ENCODE results near the gene FBL. TPM values are rescaled to one million over a fixed set of nuclear protein-coding genes. Genes with fewer than 3 reads are reported as not detected.

The FBL gene
- total RNA-seq, 1 donor from 2014 or later: 63.1 TPM

DNA sequence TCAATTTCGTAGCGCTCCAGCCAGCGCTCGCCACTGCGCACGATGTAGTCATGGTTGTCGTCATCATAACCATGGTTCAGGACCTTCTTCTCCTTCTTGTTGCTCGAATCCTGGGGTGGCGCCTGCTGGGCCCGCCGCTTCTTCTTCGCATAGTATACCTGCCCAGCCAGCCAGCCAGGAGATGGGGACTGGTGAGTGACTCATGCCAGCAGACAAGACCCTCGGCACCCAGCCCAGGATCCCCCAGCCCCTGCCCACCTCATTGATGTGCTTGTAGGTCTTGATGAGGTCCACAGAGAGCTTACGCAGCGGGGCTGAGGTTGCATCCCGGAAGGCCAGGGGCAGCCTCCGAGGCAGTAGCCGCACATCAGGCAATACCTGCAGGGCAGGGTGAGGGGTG is 15.8 kb downstream of the FBL start:
- DNase-seq: no peak
- peaks cover 31% of the 10 kb centered on the region for H3K4me1 ChIP-seq
- no peaks in the 10 kb centered on the region for H3K9me3 ChIP-seq (replicated peaks)
- H3K36me3 ChIP-seq: peaks cover 73% of the 10 kb centered on the region
- intact Hi-C loops (cut with micrococcal nuclease): no loop called here
- no peaks in the 10 kb centered on the region for H3K27me3 ChIP-seq (ENCODE audit: low read depth)
- H3K27ac ChIP-seq (replicated peaks): no peak overlapping the region
- H3K4me3 ChIP-seq: no peak overlapping the region
- TF ChIP-seq CTCF (IDR thresholded peaks at IDR 0.05; ENCODE audit: borderline replicate concordance): no peak

DNA sequence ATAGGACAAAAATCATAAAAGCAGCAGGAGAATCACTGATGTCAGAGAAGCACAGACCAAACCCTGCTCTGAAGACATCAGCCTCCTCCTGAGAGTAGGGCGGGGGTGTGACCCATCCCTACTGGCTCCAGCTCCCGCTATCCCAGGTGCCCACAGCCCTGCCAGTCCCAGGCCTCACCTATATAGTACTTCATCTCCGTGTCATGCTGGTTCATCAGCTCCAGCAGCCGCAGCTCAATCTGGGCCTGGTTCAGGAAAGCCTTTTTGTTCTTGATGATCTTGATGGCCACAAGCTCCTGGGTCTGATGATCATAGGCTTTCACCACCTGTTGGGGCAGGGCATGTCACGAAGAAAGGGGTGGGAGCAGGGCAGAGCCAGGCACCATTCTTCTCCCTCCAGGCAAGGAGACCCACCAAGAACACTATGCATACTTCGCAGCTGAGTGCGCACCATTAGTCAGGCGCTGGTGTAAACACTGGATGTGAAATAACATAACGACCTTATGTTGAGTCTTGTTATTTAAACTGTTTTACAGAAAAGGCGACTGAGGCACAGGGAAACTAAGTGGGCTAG is 16.4 kb downstream of the FBL start:
- Histone ChIP-seq H3K27ac (replicated peaks) (no peak overlapping the region), H3K9me3 (replicated peaks) (no peaks in the 10 kb centered on the region), H3K36me3 (peaks cover 70% of the 10 kb centered on the region), H3K4me1 (peaks cover 37% of the 10 kb centered on the region), H3K4me3 (no peak overlapping the region), H3K27me3 (ENCODE audit: low read depth) (no peaks in the 10 kb centered on the region)
- TF ChIP-seq CTCF (IDR thresholded peaks at IDR 0.05; ENCODE audit: borderline replicate concordance): no peak
- intact Hi-C loops (cut with micrococcal nuclease): no loop called here
- no peak for DNase-seq

GRCh38 chr19:39828654-39829032 is 17.5 kb downstream of the FBL start:
- no peak overlapping the region for H3K27ac ChIP-seq (replicated peaks)

DNA sequence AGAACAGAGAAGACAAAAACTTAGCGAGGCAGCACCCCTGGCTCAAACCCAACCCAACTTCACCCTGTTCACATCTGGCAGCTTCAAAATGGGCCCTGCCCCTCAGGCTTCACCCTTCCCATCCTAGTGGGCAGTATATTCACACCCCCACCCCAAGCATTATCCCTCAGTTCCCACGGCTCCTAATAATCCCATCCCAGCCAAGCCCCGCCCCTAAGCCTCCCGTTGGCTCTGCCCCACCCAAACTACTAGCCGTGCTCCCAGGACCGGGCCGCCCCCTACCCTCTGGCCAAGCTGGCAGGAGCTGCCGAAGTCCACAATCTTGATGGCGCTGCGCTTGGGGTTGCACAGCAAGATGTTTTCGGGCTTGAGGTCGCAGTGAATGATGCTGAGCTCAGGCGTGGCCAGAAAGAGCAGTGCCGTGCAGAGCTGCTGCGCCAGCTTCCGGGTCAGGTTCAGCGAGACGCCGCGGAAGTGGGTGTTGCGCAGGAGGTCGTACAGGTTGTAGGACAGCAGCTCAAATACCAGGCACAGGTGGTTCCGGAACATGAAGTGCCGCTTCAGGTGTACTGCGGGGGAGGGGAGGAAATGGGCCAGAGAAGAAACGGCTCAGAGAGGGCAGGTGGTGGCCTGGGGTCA is 18.0 kb downstream of the FBL start:
- Histone ChIP-seq H3K4me3 (no peak overlapping the region), H3K27me3 (ENCODE audit: low read depth) (no peaks in the 10 kb centered on the region), H3K9me3 (replicated peaks) (no peaks in the 10 kb centered on the region), H3K27ac (replicated peaks) (no peak overlapping the region), H3K36me3 (peaks cover 66% of the 10 kb centered on the region), H3K4me1 (peaks cover 38% of the 10 kb centered on the region)
- no peak for DNase-seq
- no peak for TF ChIP-seq CTCF (IDR thresholded peaks at IDR 0.05; ENCODE audit: borderline replicate concordance)
- intact Hi-C loops (cut with micrococcal nuclease): no loop called here

More at GRCh38 chr19:39828654-39829032, 17.5 kb downstream of the FBL start:
- no peak for DNase-seq
- Histone ChIP-seq H3K9me3 (replicated peaks) (no peaks in the 10 kb centered on the region), H3K27me3 (ENCODE audit: low read depth) (no peaks in the 10 kb centered on the region), H3K4me1 (peaks cover 38% of the 10 kb centered on the region), H3K4me3 (no peak overlapping the region), H3K36me3 (peaks cover 66% of the 10 kb centered on the region)
- intact Hi-C loops (cut with micrococcal nuclease): no loop called here
- TF ChIP-seq CTCF (IDR thresholded peaks at IDR 0.05; ENCODE audit: borderline replicate concordance): no peak

GRCh38 chr19:39827216-39827615 is 19.0 kb downstream of the FBL start:
- intact Hi-C loops (cut with micrococcal nuclease): no loop called here
- no peak for TF ChIP-seq CTCF (IDR thresholded peaks at IDR 0.05; ENCODE audit: borderline replicate concordance)
- Histone ChIP-seq H3K4me3 (no peak overlapping the region), H3K27ac (replicated peaks) (no peak overlapping the region), H3K4me1 (peaks cover 29% of the 10 kb centered on the region), H3K36me3 (peaks cover 66% of the 10 kb centered on the region), H3K27me3 (ENCODE audit: low read depth) (no peaks in the 10 kb centered on the region), H3K9me3 (replicated peaks) (no peaks in the 10 kb centered on the region)
- DNase-seq: no peak

All from left ventricle myocardium inferior (tissue), 1 donor.